SK-N-MC (cell line): ENCODE measurements around the gene CDNF.
"Not testable (repeated sequence)": the region's sequence is repeated elsewhere in the genome, so short reads cannot be mapped to it uniquely, and the experiment has no call there.

ENCODE experiments used
- DNase-seq: peaks from one replicate; pipeline ENCODE4 v3.0.0-alpha.2; 2011; ENCODE audit warnings: low read depth, low spot score
- H3K27ac ChIP-seq: fragments of 200-600 bp; sonication (generic); 2 replicates; pipeline ENCODE4 v1.5.1; 2016; ENCODE audit warnings: mixed run types
- H3K36me3 ChIP-seq: fragments of 200-600 bp; sonication (generic); 2 replicates; pipeline ENCODE4 v1.6.1; 2017; ENCODE audit warnings: antibody characterized with exemption, low read length, mixed read lengths; ENCODE audit not compliant: insufficient read depth
- H3K4me3 ChIP-seq: fragments of 200-600 bp; sonication (generic); 2 replicates; pipeline ENCODE4 v1.5.1; 2016
- H3K9ac ChIP-seq: fragments of 200-600 bp; sonication (generic); 2 replicates; pipeline ENCODE4 v1.8.0; 2017; ENCODE audit warnings: mixed run types, mixed read lengths; ENCODE audit not compliant: insufficient read length
- H3K9me3 ChIP-seq: fragments of 200-600 bp; sonication (generic); 2 replicates; pipeline ENCODE4 v1.6.1; 2017; ENCODE audit warnings: low read depth, mild to moderate bottlenecking, antibody characterized with exemption, low read length, moderate library complexity, mixed read lengths
- EZH2 ChIP-seq: fragments of 200-600 bp; sonication (generic); IDR thresholded peaks from one replicate; pipeline ENCODE4 v1.6.1; 2017; ENCODE audit warnings: antibody characterized with exemption
- FOXP2 ChIP-seq: optimal IDR thresholded peaks from 2 replicates; pipeline ENCODE3; 2011; ENCODE audit warnings: mild to moderate bottlenecking, moderate library complexity; ENCODE audit not compliant: insufficient read depth; ENCODE audit errors: extremely low read length, control extremely low read depth
- POLR2AphosphoS5 ChIP-seq: IDR thresholded peaks from 2 replicates; pipeline ENCODE4 v1.6.1; 2012; ENCODE audit warnings: mild to moderate bottlenecking, low read depth, low read length, borderline replicate concordance

CDNF gene

DNA sequence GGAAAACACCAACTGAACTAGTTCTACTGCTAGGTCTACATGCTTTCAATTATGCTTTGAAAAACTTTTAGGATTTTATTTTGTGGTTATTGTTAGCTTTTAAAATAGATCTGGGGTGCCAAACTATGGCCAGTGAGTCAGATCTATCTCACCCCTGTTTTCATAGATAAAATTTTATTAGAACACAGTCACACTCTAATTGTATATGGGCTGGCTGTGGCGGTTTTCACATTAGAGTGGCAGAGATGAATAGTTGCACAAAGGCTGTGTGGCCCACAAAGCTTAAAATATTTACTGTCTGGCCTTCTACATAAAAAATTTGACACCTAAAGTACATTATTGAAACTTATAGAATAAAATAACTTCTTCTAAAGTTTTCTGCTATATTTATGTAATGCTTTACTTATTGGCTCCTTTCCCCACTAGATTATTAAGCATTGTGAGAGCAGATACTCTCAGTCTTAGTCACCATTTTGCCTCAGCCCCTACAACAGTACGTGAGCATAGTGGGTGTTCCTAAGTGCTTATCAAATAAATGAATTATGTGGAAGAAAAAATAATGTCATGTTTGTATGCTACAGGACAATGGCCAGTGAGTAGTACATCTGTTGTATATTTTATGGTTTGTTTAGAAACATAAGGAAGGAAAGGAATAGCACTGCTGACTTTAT lies 35.4 kb upstream of the CDNF start:
- H3K4me3 ChIP-seq, result no peak overlapping the region
- no peaks in the 10 kb centered on the region for H3K9me3 ChIP-seq
- no peak for TF ChIP-seq POLR2AphosphoS5
- no peak for TF ChIP-seq FOXP2
- no peak for TF ChIP-seq EZH2
- H3K9ac ChIP-seq, result no peak overlapping the region
- H3K27ac ChIP-seq, result no peak overlapping the region
- no peak for DNase-seq
- H3K36me3 ChIP-seq, result peaks cover 5% of the 10 kb centered on the region; the same call in 1 of the 2 replicates

DNA sequence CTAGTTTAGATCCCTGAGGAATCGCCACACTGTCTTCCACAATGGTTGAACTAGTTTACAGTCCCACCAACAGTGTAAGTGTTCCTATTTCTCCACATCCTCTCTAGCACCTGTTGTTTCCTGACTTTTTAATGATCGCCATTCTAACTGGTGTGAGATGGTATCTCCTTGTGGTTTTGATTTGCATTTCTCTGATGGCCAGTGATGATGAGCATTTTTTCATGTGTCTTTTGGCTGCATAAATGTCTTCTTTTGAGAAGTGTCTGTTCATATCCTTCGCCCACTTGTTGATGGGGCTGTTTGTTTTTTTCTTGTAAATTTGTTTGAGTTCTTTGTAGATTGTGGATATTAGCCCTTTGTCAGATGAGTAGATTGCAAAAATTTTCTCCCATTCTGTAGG lies 27.0 kb upstream of the CDNF start:
- H3K27ac ChIP-seq, H3K36me3 ChIP-seq, H3K9ac ChIP-seq, H3K4me3 ChIP-seq, H3K9me3 ChIP-seq, DNase-seq: not testable (repeated sequence)

DNA sequence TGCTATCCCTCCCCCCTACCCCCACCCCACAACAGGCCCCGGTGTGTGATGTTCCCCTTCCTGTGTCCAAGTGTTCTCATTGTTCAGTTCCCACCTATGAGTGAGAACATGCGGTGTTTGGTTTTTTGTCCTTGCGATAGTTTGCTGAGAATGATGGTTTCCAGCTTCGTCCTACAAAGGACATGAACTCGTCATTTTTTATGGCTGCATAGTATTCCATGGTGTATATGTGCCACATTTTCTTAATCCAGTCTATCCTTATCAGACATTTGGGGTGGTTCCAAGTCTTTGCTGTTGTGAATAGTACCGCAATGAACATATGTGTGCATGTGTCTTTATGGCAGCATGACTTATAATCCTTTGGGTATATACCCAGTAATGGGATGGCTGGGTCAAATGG lies 26.6 kb upstream of the CDNF start:
- not testable (repeated sequence) for H3K27ac ChIP-seq, H3K36me3 ChIP-seq, H3K9ac ChIP-seq, H3K4me3 ChIP-seq, DNase-seq, H3K9me3 ChIP-seq

DNA sequence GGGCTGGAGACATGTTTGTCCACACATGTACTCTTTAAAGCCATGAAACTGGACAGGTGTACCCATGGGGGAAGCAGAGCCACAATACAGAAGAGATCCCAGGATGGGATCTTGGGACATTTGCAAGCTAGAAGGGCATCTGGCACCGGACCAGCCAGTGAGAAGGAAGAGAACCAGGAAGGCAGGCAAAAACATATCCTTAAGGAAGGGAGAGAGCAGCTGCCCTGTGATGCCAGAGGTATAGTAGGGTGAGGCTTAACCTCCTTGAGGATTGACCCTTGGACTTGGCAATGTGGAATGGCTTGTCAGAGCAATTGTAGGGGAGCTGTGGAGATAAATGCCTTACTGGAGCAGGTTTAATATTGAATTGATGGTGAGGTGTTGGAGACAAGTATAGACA lies 23.0 kb upstream of the CDNF start:
- no peak overlapping the region for H3K9ac ChIP-seq
- DNase-seq, result no peak
- no peaks in the 10 kb centered on the region for H3K9me3 ChIP-seq
- no peak for TF ChIP-seq EZH2
- no peak for TF ChIP-seq POLR2AphosphoS5
- no peak for TF ChIP-seq FOXP2
- no peak overlapping the region for H3K4me3 ChIP-seq
- H3K36me3 ChIP-seq, result no peaks in the 10 kb centered on the region
- no peak overlapping the region for H3K27ac ChIP-seq

DNA sequence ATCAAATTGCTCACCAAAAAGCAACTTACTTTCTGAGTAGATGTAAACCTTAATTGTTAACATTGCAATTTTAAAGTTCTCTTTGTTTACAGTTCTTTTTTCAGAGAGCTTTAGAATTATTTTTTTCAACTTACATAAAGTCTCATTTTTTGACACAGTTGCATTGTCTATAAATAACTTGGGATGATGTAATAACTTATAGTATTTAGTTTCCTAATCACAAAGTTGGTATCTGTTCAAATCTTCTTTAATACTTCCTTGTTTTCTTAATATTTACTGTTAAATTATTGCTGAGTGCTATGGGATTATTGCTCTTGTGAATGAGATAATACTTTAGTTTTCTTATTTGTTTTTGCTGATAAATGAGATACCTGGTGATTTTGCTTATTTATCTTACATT lies 21.9 kb upstream of the CDNF start:
- no peaks in the 10 kb centered on the region for H3K9me3 ChIP-seq
- H3K27ac ChIP-seq, result no peak overlapping the region
- no peak for TF ChIP-seq EZH2
- no peak for TF ChIP-seq FOXP2
- TF ChIP-seq POLR2AphosphoS5, result no peak
- no peaks in the 10 kb centered on the region for H3K36me3 ChIP-seq
- no peak for DNase-seq
- no peak overlapping the region for H3K4me3 ChIP-seq
- H3K9ac ChIP-seq, result no peak overlapping the region

DNA sequence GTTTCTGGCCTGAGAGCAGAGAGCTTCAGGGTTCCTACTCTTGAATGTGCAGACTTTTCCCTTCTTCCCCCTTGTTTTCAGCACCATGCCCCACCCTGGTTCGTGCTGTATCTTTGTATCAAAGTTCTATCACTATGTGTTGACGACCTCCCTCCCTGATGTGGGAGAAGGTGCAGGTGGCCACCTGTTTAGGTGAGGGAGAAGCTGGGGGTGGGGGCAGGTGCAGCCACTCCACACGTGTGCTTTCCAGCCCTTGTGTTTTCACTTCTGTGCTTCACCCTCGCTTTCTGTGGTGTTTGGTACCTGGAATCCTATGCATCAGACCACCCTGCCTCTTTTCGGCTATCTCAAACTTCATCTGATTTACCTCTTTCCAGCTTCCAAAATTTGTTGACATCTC lies 21.2 kb upstream of the CDNF start:
- Histone ChIP-seq H3K36me3 (no peaks in the 10 kb centered on the region), H3K9me3 (no peaks in the 10 kb centered on the region), H3K27ac (no peak overlapping the region), H3K4me3 (no peak overlapping the region), H3K9ac (no peak overlapping the region)
- no peak for TF ChIP-seq FOXP2
- no peak for TF ChIP-seq EZH2
- no peak for TF ChIP-seq POLR2AphosphoS5
- no peak for DNase-seq

DNA sequence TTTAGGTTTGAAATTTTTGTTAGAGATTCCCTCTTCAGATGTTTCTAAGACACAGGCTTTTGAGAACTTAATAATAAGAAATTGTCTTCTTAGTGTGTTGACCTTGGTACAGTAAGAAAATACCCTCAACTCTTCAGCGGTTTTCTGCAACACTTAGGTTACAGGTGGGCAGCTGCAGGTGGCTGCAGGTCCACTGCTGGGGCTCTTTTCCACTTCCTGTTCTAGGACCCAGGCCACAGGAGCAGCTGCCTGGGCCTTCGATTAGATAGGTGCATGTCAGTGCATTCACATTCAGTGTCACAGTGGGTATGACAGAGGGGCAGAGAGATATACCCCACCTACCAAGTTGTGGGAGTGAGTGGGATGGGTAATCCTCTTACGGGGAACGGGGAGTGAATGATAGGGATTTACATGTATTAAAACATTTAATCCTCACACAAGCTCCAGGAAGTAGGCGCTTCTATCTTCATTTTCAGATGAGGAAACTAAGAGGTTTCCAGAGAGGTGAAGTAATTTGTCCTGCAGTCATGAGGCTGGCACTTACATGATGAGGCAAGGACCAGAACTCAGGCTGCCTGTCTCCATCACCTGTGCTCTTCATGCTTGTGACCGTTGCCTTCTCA lies 20.6 kb upstream of the CDNF start:
- DNase-seq, result no peak
- no peaks in the 10 kb centered on the region for H3K9me3 ChIP-seq
- H3K4me3 ChIP-seq, result no peak overlapping the region
- H3K27ac ChIP-seq, result no peak overlapping the region
- H3K36me3 ChIP-seq, result no peaks in the 10 kb centered on the region
- H3K9ac ChIP-seq, result no peak overlapping the region
- TF ChIP-seq POLR2AphosphoS5 (no peak), FOXP2 (no peak), EZH2 (no peak)

DNA sequence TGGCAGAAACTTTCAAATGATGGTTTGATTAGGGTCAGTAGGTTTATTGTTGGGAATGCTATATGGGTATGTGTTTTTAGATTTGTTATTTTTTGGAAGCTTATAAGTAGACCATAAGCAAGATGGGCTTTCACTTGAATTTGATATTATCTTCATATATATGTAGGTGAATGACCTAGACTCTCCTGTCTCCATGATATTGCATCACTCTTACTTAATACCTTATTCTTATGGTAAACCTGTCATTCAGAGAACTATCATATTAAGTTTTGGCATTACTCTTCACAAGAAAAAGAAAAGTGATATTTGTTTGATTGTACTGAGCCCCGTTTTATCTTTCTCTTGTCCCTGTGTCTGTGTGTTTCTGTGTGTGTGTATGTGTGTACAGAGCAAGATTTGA lies 17.6 kb upstream of the CDNF start:
- H3K9me3 ChIP-seq, result no peaks in the 10 kb centered on the region
- no peak overlapping the region for H3K9ac ChIP-seq
- peaks cover 7% of the 10 kb centered on the region; the same call in 1 of the 2 replicates for H3K36me3 ChIP-seq
- DNase-seq, result no peak
- no peak overlapping the region for H3K4me3 ChIP-seq
- TF ChIP-seq FOXP2 (no peak), POLR2AphosphoS5 (no peak), EZH2 (no peak)
- H3K27ac ChIP-seq, result no peak overlapping the region

DNA sequence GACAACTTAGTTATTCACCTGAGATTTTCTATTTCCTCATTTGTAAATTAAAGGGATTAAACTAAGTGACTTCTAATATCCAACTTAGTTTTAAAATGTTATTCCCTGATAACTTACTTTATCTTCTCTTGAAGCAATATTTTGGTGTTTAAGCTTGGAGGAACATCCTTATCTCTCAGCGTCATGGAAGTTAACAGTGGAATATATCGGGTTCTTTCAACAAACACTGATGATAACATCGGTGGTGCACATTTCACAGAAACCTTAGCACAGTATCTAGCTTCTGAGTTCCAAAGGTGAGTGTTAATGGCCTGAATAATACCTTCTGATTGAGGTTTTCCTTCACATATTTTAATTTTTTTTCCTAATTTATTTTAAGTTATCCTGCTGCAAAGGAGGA lies 14.4 kb upstream of the CDNF start:
- TF ChIP-seq EZH2, result no peak
- no peak for TF ChIP-seq POLR2AphosphoS5
- TF ChIP-seq FOXP2, result no peak
- Histone ChIP-seq H3K36me3 (peaks cover 7% of the 10 kb centered on the region; the same call in 1 of the 2 replicates), H3K9me3 (no peaks in the 10 kb centered on the region)

More for the DNA sequence above, 14.4 kb upstream of the CDNF start:
- DNase-seq, result no peak
- Histone ChIP-seq H3K27ac (no peak overlapping the region), H3K4me3 (no peak overlapping the region), H3K9ac (no peak overlapping the region)
